HG03280 (cell line): Measurements from ENCODE around the gene IL22RA1.

Experiments used
- ATAC-seq: cut with Tn5 transposase; IDR thresholded peaks from one replicate; pipeline ENCODE4 v1.9.1; 2021; ENCODE audit warnings: mild to moderate bottlenecking, moderate library complexity; ENCODE audit not compliant: unreplicated experiment

Gene IL22RA1

DNA sequence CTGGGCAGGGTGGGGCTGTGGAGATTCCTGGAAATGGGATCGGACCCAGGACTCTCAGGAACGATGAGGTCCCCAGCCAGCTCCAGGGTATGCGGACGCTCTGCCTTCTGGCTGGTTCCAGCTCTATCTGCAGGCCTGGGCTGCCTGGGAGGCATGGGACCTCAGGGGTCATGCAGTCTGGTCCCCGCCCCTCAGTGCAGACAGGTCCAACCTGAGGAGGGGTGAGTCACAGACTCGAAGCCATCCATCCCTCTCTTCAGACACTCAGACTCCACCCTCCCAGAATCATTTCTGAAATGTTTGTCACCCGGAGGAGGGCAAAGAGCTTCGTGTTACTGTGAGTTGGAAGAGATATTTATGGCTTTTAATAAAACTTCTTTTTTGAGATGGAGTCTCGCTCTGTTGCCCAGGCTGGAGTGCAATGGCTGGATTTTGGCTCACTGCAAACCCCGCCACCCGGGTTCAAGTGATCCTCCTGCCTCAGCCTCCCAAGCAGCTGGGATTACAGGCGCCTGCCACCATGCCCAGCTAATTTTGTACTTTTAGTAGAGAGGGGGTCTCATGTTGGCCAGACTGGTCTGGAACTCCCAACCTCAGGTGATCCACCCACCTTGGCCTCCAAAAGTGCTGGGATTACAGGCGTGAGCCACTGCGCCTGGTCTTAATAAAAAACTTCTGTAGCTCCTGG is 25.1 kb downstream of the IL22RA1 start:
- ATAC-seq, result no peak

- no peak for ATAC-seq
Observed at GRCh38 chr1:24117132-24117531, 25.8 kb downstream of the IL22RA1 start.

- no peak for ATAC-seq
Observed at GRCh38 chr1:24114753-24115152, 28.2 kb downstream of the IL22RA1 start.

DNA sequence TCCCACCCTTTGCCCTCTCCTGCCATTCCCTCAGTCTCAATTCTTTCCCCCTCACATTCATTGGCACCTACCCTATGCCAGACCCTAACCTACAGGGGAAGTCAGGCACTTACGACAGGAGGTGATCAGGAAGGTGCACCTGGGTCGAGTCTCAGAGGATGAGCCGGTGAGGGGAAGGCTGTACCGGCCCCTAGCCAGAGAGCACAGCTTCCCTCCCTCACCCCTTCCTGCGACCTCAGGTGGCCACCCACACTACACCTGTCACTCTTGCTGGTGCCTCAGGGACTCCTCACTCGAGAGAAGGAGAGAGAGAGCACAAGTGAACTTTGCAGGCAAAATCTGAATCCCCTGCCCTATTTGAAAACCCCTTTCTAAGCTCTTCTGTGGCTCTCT is 29.3 kb downstream of the IL22RA1 start:
- ATAC-seq, result no peak

- ATAC-seq, result no peak
Observed at GRCh38 chr1:24111996-24112779, 30.8 kb downstream of the IL22RA1 start, which contains the start of gene MYOM3. Gene MYOM3, minus strand, starts transcription at chr1:24112135. Its CDS starts 3,499 bp downstream, at chr1:24108636.

DNA sequence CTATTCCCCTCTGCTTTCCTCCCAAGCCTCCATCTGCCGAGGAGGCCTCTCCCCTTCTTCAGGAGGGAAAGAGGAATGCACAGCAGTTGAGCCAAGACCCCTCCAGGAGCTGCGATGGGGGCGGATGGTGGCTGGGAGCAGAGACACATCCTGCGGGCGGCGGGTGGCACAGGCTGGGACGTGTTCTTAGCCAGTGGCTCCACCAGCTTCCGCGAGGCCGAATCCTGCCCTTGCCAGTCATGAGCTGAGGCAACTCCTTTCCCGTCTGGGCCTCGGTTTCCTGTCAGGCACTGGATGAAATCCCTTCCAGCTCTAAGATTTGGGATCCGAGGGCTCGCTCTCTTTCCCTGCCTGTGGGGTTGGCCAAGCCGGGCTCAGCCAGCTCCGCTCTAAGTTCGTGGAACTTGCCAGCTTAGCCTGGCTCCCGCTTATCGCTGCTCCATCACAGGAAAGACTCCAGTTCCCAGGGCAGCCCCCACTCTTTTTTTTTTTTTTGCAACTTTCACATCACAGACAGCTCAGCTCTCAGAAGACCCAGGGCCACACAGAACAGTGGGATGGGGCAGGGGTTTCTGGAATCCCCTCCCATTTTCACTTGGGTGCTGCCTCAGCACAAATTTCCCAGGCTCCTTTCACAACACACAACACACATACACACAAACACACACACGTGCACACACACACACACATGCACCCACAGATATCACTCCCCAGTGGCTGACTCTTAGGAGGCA is 31.5 kb downstream of the IL22RA1 start:
- no peak for ATAC-seq

- no peak for ATAC-seq
Observed at GRCh38 chr1:24110642-24111261, 32.2 kb downstream of the IL22RA1 start.

DNA sequence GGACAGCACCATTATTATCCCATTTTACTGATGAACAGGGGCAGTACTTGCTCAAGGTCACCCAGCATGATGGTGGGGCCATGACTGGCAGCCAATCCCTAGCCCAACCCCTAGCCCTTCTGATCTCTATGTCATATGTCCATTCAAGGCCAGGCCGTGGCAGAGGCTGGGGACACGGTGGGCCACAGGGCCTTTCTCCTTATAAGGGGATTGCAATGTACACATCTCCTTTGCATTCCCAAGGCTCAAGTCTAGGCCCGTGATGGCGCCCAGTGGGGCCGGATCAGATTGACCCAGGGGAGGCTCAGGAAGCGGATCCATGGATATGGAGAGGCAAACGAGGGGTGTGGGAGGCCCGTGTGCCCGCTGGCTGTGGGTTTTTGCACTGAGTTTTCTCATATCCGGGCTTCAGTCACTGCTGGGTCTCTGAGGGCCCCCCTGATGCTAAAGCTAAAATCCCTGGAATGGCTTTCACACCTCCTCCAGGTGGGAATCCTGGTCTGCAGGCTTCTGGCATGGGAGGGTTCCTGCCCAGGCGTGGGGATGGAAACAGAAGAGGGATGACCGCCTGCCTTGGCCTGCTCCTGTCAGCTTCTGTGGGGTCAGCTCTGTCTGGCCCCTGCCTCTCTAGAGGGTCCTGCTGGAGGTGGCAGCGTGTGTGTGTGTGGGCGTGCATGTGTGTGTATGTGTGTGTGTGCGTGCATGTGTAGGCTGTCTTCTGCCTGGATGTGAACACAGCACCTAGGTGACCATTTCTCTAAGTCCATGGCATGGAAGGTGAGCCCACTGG is 33.1 kb downstream of the IL22RA1 start:
- ATAC-seq, result no peak

DNA sequence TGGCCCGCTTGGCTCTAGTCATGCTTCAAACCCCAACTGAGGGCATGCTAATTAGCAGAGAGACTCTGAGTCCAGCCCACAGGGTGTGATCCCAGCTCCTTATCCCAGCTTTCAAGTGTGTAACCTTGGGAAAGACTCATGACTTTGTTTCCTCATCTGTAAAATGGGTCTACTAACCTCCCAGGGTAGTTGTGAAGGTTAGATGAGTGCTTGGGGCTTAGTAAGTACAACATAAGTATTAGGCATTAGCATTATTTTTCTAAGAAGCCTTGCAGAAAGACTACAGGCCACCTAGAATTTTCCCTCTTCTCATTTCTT is 33.8 kb downstream of the IL22RA1 start:
- no peak for ATAC-seq

- ATAC-seq, result no peak
Observed at GRCh38 chr1:24108334-24109165, 34.4 kb downstream of the IL22RA1 start.

- no peak for ATAC-seq
Observed at GRCh38 chr1:24107462-24108138, 35.3 kb downstream of the IL22RA1 start.

GRCh38 chr1:24105368-24106160 is 37.4 kb downstream of the IL22RA1 start:
- no peak for ATAC-seq

- no peak for ATAC-seq
Observed at GRCh38 chr1:24104854-24105253, 38.1 kb downstream of the IL22RA1 start.

DNA sequence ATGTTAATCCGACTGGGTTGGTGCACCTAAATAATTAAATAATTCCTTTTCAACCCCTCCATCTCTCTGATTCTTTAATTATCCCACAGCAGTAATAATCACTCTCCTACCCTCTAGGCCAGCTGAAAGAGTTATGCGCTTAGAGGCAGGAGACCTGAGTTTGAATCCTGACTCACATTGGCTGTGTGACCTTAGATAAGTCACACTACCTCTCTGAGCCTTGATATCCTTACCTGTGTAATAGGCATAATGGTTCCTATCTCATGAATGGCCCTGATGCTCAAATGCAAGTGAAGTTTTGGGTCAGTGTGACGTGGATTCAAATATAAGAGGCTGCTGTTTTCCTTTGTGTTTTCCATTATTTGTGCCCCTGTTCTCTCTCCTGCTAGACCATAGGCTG is 39.1 kb downstream of the IL22RA1 start:
- no peak for ATAC-seq

GRCh38 chr1:24103408-24103807 is 39.5 kb downstream of the IL22RA1 start:
- ATAC-seq, result no peak

DNA sequence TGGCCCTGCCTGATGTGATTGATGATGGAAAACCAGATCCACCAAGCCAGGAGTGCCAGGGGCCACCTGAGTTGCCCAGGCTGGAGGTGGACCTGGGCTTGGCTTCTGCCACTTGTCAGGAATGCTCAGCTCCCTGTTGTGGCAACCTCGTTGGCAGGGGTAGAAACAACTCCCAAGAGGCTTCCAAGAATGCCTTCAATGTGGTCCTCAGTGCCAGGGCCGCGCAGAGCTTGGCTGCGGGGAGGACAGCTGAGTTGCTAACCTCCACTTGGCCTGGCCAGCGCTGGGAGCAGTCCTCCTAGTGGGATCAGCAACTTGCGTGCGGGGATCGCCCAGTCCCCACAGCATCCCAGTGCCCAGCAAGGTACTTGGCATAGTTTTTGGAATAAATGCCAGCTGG is 40.0 kb downstream of the IL22RA1 start:
- no peak for ATAC-seq

DNA sequence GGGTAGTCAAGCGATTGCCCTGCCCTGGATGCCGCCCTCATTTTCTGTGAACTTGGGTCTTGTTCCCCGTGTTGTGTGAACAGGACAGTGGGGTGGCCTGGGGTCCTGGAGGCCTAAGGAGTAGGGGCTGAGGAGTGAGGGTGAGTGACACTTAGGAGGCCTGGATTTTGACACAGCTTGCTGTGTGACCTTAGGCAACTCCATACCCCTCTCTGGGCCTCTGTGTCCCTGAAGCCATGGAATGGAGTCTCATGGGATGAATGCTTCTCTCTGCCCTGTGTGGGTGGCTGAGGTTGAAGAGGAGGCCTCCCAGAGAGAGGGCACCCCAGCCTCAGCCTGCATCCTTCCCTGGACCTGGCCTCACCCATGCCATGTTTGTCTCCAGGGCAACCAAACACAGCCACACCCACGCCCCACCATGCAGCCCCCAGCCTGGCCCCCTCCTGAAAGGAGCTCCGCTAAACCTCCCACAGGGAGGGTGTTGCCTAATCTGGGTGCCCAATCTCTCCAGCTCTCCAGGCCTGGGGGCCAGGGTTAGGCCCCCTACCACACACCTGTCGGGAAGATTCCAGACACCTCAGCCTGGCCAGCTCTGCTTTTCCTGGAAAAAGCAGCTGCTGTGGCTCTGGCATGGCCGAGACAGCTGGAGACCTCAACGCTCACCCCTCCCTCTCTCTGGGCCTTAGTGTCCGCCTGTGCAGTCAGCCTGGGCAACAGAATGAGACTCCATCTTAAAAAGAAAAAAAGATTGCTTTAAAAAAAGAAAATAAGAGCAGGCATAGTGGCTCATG is 40.9 kb downstream of the IL22RA1 start:
- no peak for ATAC-seq
